Esophagus squamous epithelium (tissue), 4 donors: Measurements from ENCODE around the gene DENND4B.

Experiments used
- CTCF ChIP-seq, 6 experiments: fragments of 450-650 bp in 4 of 6; fragments of 200-600 bp in 2 of 6; sonication (generic) in 2 of 6; IDR thresholded peaks; one replicate each; pipeline ENCODE4 v1.5.1; 2016 to 2019; ENCODE audit warnings: antibody characterized with exemption in 6 of 6, mild to moderate bottlenecking in 4 of 6, moderate library complexity in 4 of 6
- POLR2A ChIP-seq, 4 donors: fragments of 450-650 bp; IDR thresholded peaks; one replicate each; pipeline ENCODE4 v1.6.1; 2017; ENCODE audit warnings: antibody characterized with exemption in 4 of 4, mild to moderate bottlenecking in 4 of 4, moderate library complexity in 3 of 4

GRCh38 chr1:153922076-153922971 lies 24.2 kb downstream of the DENND4B start:
- TF ChIP-seq CTCF (IDR thresholded peaks at IDR 0.05) (peak in 2 of 6 experiments; percentile 5 to 11), POLR2A (IDR thresholded peaks at IDR 0.05) (no peak)
